ENCODE data around the gene HACD1.

HACD1 gene

GRCh38 chr10:17617031-17617911 is at the start of gene HACD1:
Gene HACD1, minus strand, starts transcription at chr10:17617374. Its CDS starts 35 bp downstream, at chr10:17617339.
- peak in 1 of 2 donors; percentile 24 for DNase-seq (ENCODE audit: low read depth in 1 of 2, low spot score in 1 of 2)

- DNase-seq (ENCODE audit: low read depth in 1 of 2, low spot score in 1 of 2), result no peak
These were observed 48.6 kb upstream of the HACD1 start for GRCh38 chr10:17665747-17666146.

GRCh38 chr10:17663450-17663849 is 46.3 kb upstream of the HACD1 start:
- no peak for DNase-seq (ENCODE audit: low read depth in 1 of 2, low spot score in 1 of 2)

- no peak for DNase-seq (ENCODE audit: low read depth in 1 of 2, low spot score in 1 of 2)
These were observed 45.3 kb upstream of the HACD1 start for GRCh38 chr10:17662193-17663138.

GRCh38 chr10:17661510-17661909 is 44.3 kb upstream of the HACD1 start:
- no peak for DNase-seq (ENCODE audit: low read depth in 1 of 2, low spot score in 1 of 2)

GRCh38 chr10:17660921-17661320 is 43.7 kb upstream of the HACD1 start:
- DNase-seq (ENCODE audit: low read depth in 1 of 2, low spot score in 1 of 2), result no peak

- no peak for DNase-seq (ENCODE audit: low read depth in 1 of 2, low spot score in 1 of 2)
These were observed 42.2 kb upstream of the HACD1 start for GRCh38 chr10:17659365-17659764.

GRCh38 chr10:17657103-17657500 is 39.9 kb upstream of the HACD1 start:
- DNase-seq (ENCODE audit: low read depth in 1 of 2, low spot score in 1 of 2), result no peak

- DNase-seq (ENCODE audit: low read depth in 1 of 2, low spot score in 1 of 2), result no peak
These were observed 38.5 kb upstream of the HACD1 start for GRCh38 chr10:17655567-17656146.

GRCh38 chr10:17655009-17655408 is 37.8 kb upstream of the HACD1 start:
- no peak for DNase-seq (ENCODE audit: low read depth in 1 of 2, low spot score in 1 of 2)

GRCh38 chr10:17652585-17652984 is 35.4 kb upstream of the HACD1 start:
- DNase-seq (ENCODE audit: low read depth in 1 of 2, low spot score in 1 of 2), result no peak

- DNase-seq (ENCODE audit: low read depth in 1 of 2, low spot score in 1 of 2), result no peak
These were observed 34.7 kb upstream of the HACD1 start for GRCh38 chr10:17651896-17652295.

- DNase-seq (ENCODE audit: low read depth in 1 of 2, low spot score in 1 of 2), result no peak
These were observed 33.2 kb upstream of the HACD1 start for GRCh38 chr10:17650416-17650815.

- no peak for DNase-seq (ENCODE audit: low read depth in 1 of 2, low spot score in 1 of 2)
These were observed 32.7 kb upstream of the HACD1 start for GRCh38 chr10:17649836-17650235.

GRCh38 chr10:17649052-17649451 is 31.9 kb upstream of the HACD1 start:
- DNase-seq (ENCODE audit: low read depth in 1 of 2, low spot score in 1 of 2), result no peak

GRCh38 chr10:17648243-17649035 is 31.3 kb upstream of the HACD1 start:
- DNase-seq (ENCODE audit: low read depth in 1 of 2, low spot score in 1 of 2), result no peak

GRCh38 chr10:17647326-17647725 is 30.2 kb upstream of the HACD1 start:
- DNase-seq (ENCODE audit: low read depth in 1 of 2, low spot score in 1 of 2), result no peak

- DNase-seq (ENCODE audit: low read depth in 1 of 2, low spot score in 1 of 2), result no peak
These were observed 28.6 kb upstream of the HACD1 start for GRCh38 chr10:17645621-17646345.

GRCh38 chr10:17644485-17644943 is 27.3 kb upstream of the HACD1 start:
- no peak for DNase-seq (ENCODE audit: low read depth in 1 of 2, low spot score in 1 of 2)
